Measurements from ENCODE around the gene RPS28.
"Not testable (repeated sequence)": the region's sequence is repeated elsewhere in the genome, so short reads cannot be mapped to it uniquely, and the experiment has no call there.

The RPS28 gene

GRCh38 chr19:8352134-8352827, 31.0 kb downstream of the RPS28 start:
- H3K4me3 ChIP-seq (ENCODE audit: low read depth, low read length): no peak overlapping the region
- no peak for TF ChIP-seq CTCF (IDR thresholded peaks at IDR 0.05; ENCODE audit: control insufficient read depth, extremely low read depth, insufficient read depth)
- no peak for DNase-seq (ENCODE audit: low read depth)

- DNase-seq (ENCODE audit: low read depth); H3K4me3 ChIP-seq (ENCODE audit: low read depth, low read length): not testable (repeated sequence)
These were observed 31.5 kb downstream of the RPS28 start for GRCh38 chr19:8352845-8353244.

GRCh38 chr19:8355631-8356402, 34.5 kb downstream of the RPS28 start:
- TF ChIP-seq CTCF (IDR thresholded peaks at IDR 0.05; ENCODE audit: control insufficient read depth, extremely low read depth, insufficient read depth): no peak
- DNase-seq (ENCODE audit: low read depth): no peak
- no peak overlapping the region for H3K4me3 ChIP-seq (ENCODE audit: low read depth, low read length)

- TF ChIP-seq CTCF (IDR thresholded peaks at IDR 0.05; ENCODE audit: control insufficient read depth, extremely low read depth, insufficient read depth): no peak
These were observed 35.8 kb downstream of the RPS28 start for GRCh38 chr19:8357007-8357521.

GRCh38 chr19:8358948-8359347, 37.7 kb downstream of the RPS28 start:
- no peak overlapping the region for H3K4me3 ChIP-seq (ENCODE audit: low read depth, low read length)
- no peak for TF ChIP-seq CTCF (IDR thresholded peaks at IDR 0.05; ENCODE audit: control insufficient read depth, extremely low read depth, insufficient read depth)

More at GRCh38 chr19:8357007-8357521, 35.8 kb downstream of the RPS28 start:
- DNase-seq (ENCODE audit: low read depth): no peak
- no peak overlapping the region for H3K4me3 ChIP-seq (ENCODE audit: low read depth, low read length)

GRCh38 chr19:8360196-8360595, 38.9 kb downstream of the RPS28 start:
- no peak for DNase-seq (ENCODE audit: low read depth)
- H3K4me3 ChIP-seq (ENCODE audit: low read depth, low read length): no peak overlapping the region
- no peak for TF ChIP-seq CTCF (IDR thresholded peaks at IDR 0.05; ENCODE audit: control insufficient read depth, extremely low read depth, insufficient read depth)

More at GRCh38 chr19:8358948-8359347, 37.7 kb downstream of the RPS28 start:
- no peak for DNase-seq (ENCODE audit: low read depth)
